GM12878 (cell line): ENCODE results near the gene C2. TPM values are rescaled to one million over a fixed set of nuclear protein-coding genes. Genes with fewer than 3 reads are reported as not detected.

ENCODE experiments used
- microRNA counts: library from miRNA; unstranded; fragments of <30 nt; microRNA quantifications from one replicate; lab custom pipeline; 2016
- microRNA-seq: library from miRNA; unstranded; fragments of <30 nt; microRNA quantifications from one replicate; pipeline ENCODE4, GENCODE V29; 2018
- polyA plus RNA-seq, 11 experiments: library from polyadenylated mRNA; depleted of rRNA in 4 of 11; unstranded in 6 of 11; stranded (reverse) in 5 of 11; fragments of >200 nt; fragmentation: Nextera tagmentation in 4 of 11; fragmentation: Illumina TruSeq in 1 of 11; extraction: Ambion mirVana in 4 of 11; extraction: Trizol in 1 of 11; gene quantifications; 1 replicate in 1 of 11; 2 replicates in 10 of 11; pipeline versions ENCODE4 v1.2.1 to v1.2.3, GENCODE V29; 2011 to 2016; ENCODE audit warnings: inconsistent platforms in 2 of 11, missing spikeins in 2 of 11, low read depth in 1 of 11
- small RNA-seq: library from RNA; depleted of rRNA; stranded (forward); fragments of <200 nt; gene quantifications from one replicate; pipeline ENCODE3, GENCODE V24; 2014
- total RNA-seq, 4 experiments: library from RNA; depleted of rRNA in 3 of 4; stranded (reverse); fragments of >200 nt in 3 of 4; fragmentation: Illumina TruSeq in 1 of 4; extraction: Trizol in 1 of 4; gene quantifications; 2 replicates each; pipeline versions ENCODE4 v1.2.1 to v1.2.3, GENCODE V29; 2013 to 2021

C2 gene
- total and polyA plus RNA-seq, 10 of the 15 experiments (the other 5 are each of a cell fraction or from before 2014, with no cell fraction given): 0.06 to 0.97 (median 0.21) TPM; not detected in 5

MicroRNAs encoded within 50 kb of the gene (microRNA counts, 767-probe panel; counts per million panel counts)
- 784 counts per million, percentile 18 among the panel's probes with 10 or more counts for microRNA hsa-miR-1236 (lab: Ali Mortazavi, UCI)

Small RNA genes lying within 50 kb of the gene (microRNA-seq; reads per million reads assigned to microRNA genes)
- gene MIR1236: not detected

Small RNA genes lying within 50 kb of the gene (small RNA-seq; reads per million reads assigned to genes)
- not detected for gene AL645922.1

Other genes starting within 250 kb of the C2 start
Only the 7 nearest of the 34 such genes appear.
- gene SLC44A4, start 48.7 kb upstream of the C2 start, total RNA-seq (2014; rRNA removed): 0.06 TPM in 1 of 2 replicates, not detected in the other
- 0.09 TPM in 1 of 2 replicates, not detected in the other for gene SLC44A4, start 48.7 kb upstream of the C2 start, total RNA-seq (2014; rRNA removed; fragmentation: Illumina TruSeq; extraction: Trizol)
- 0.18 and 0.56 TPM in 2 replicates for gene SLC44A4, start 48.7 kb upstream of the C2 start, total RNA-seq (2021)
- 0.04 TPM in 1 of 2 replicates, not detected in the other for gene SLC44A4, start 48.7 kb upstream of the C2 start, polyA plus RNA-seq (2011; rRNA removed)
- gene SLC44A4, start 48.7 kb upstream of the C2 start, polyA plus RNA-seq (2014; fragmentation: Illumina TruSeq; extraction: Trizol): 0.15 TPM in 1 of 2 replicates, not detected in the other
- gene SLC44A4, start 48.7 kb upstream of the C2 start, polyA plus RNA-seq (2014; fragmentation: Nextera tagmentation; extraction: Ambion mirVana): under 1 TPM in 1 of 2 experiments, not detected in 1; 0.05 TPM
- 0.19 and 0.24 TPM in 2 replicates for gene SLC44A4, start 48.7 kb upstream of the C2 start, polyA plus RNA-seq (2014; rRNA removed)
- under 1 TPM in 1 of 2 experiments, not detected in 1; 0.16 TPM for gene SLC44A4, start 48.7 kb upstream of the C2 start, polyA plus RNA-seq (2016; fragmentation: Nextera tagmentation; extraction: Ambion mirVana)
- 42.6 and 46.3 TPM in 2 replicates for gene EHMT2, start 30.0 kb upstream of the C2 start, total RNA-seq (2014; rRNA removed)
- gene EHMT2, start 30.0 kb upstream of the C2 start, total RNA-seq (2014; rRNA removed; fragmentation: Illumina TruSeq; extraction: Trizol): 18.3 and 20.9 TPM in 2 replicates
- gene EHMT2, start 30.0 kb upstream of the C2 start, total RNA-seq (2021): 50.3 and 53.2 TPM in 2 replicates
- 17.9 and 31.5 TPM in 2 replicates for gene EHMT2, start 30.0 kb upstream of the C2 start, polyA plus RNA-seq (2011; rRNA removed)
- gene EHMT2, start 30.0 kb upstream of the C2 start, polyA plus RNA-seq (2014; fragmentation: Illumina TruSeq; extraction: Trizol): 13.4 and 32.5 TPM in 2 replicates
- gene EHMT2, start 30.0 kb upstream of the C2 start, polyA plus RNA-seq (2014; fragmentation: Nextera tagmentation; extraction: Ambion mirVana): 1 to 10 TPM; 1.7 to 5.2 TPM
- gene EHMT2, start 30.0 kb upstream of the C2 start, polyA plus RNA-seq (2014; rRNA removed): 40.1 and 41.0 TPM in 2 replicates
- gene EHMT2, start 30.0 kb upstream of the C2 start, polyA plus RNA-seq (2016; fragmentation: Nextera tagmentation; extraction: Ambion mirVana): 10 to 100 TPM; 40.6 to 46.8 TPM
- gene ZBTB12, start 25.6 kb upstream of the C2 start, total RNA-seq (2014; rRNA removed): 1.3 and 1.5 TPM in 2 replicates
- gene ZBTB12, start 25.6 kb upstream of the C2 start, total RNA-seq (2014; rRNA removed; fragmentation: Illumina TruSeq; extraction: Trizol): 0.46 and 0.81 TPM in 2 replicates
- gene ZBTB12, start 25.6 kb upstream of the C2 start, total RNA-seq (2021): 3.5 and 4.5 TPM in 2 replicates
- gene ZBTB12, start 25.6 kb upstream of the C2 start, polyA plus RNA-seq (2011; rRNA removed): 0.76 and 2.1 TPM in 2 replicates
- gene ZBTB12, start 25.6 kb upstream of the C2 start, polyA plus RNA-seq (2014; fragmentation: Illumina TruSeq; extraction: Trizol): 0.24 and 1.4 TPM in 2 replicates
- not detected for gene ZBTB12, start 25.6 kb upstream of the C2 start, polyA plus RNA-seq (2014; fragmentation: Nextera tagmentation; extraction: Ambion mirVana)
- gene ZBTB12, start 25.6 kb upstream of the C2 start, polyA plus RNA-seq (2014; rRNA removed): 2.2 and 3.5 TPM in 2 replicates
- gene ZBTB12, start 25.6 kb upstream of the C2 start, polyA plus RNA-seq (2016; fragmentation: Nextera tagmentation; extraction: Ambion mirVana): not detected
- not detected in 2 replicates for gene CFB, start 18.4 kb downstream of the C2 start, total RNA-seq (2014; rRNA removed)
- not detected in 2 replicates for gene CFB, start 18.4 kb downstream of the C2 start, total RNA-seq (2014; rRNA removed; fragmentation: Illumina TruSeq; extraction: Trizol)
- gene CFB, start 18.4 kb downstream of the C2 start, total RNA-seq (2021): 0.44 and 0.72 TPM in 2 replicates
- not detected in 2 replicates for gene CFB, start 18.4 kb downstream of the C2 start, polyA plus RNA-seq (2011; rRNA removed)
- not detected in 2 replicates for gene CFB, start 18.4 kb downstream of the C2 start, polyA plus RNA-seq (2014; fragmentation: Illumina TruSeq; extraction: Trizol)
- gene CFB, start 18.4 kb downstream of the C2 start, polyA plus RNA-seq (2014; fragmentation: Nextera tagmentation; extraction: Ambion mirVana): under 1 TPM in 1 of 2 experiments, not detected in 1; 0.09 TPM
- gene CFB, start 18.4 kb downstream of the C2 start, polyA plus RNA-seq (2014; rRNA removed): not detected in 2 replicates
- gene CFB, start 18.4 kb downstream of the C2 start, polyA plus RNA-seq (2016; fragmentation: Nextera tagmentation; extraction: Ambion mirVana): 1 to 10 TPM in 1 of 2 experiments, not detected in 1; 1.7 TPM
- 49.0 and 51.9 TPM in 2 replicates for gene NELFE, start 31.3 kb downstream of the C2 start, total RNA-seq (2014; rRNA removed)
- 64.9 and 68.5 TPM in 2 replicates for gene NELFE, start 31.3 kb downstream of the C2 start, total RNA-seq (2014; rRNA removed; fragmentation: Illumina TruSeq; extraction: Trizol)
- 47.6 and 51.1 TPM in 2 replicates for gene NELFE, start 31.3 kb downstream of the C2 start, total RNA-seq (2021)
- gene NELFE, start 31.3 kb downstream of the C2 start, polyA plus RNA-seq (2011; rRNA removed): 29.0 and 39.5 TPM in 2 replicates
- gene NELFE, start 31.3 kb downstream of the C2 start, polyA plus RNA-seq (2014; fragmentation: Illumina TruSeq; extraction: Trizol): 42.8 and 68.2 TPM in 2 replicates
- gene NELFE, start 31.3 kb downstream of the C2 start, polyA plus RNA-seq (2014; fragmentation: Nextera tagmentation; extraction: Ambion mirVana): 10 to 100 TPM in 1 of 2 experiments, 1 to 10 TPM in 1; 8.5 to 20.0 TPM
- 63.5 and 75.9 TPM in 2 replicates for gene NELFE, start 31.3 kb downstream of the C2 start, polyA plus RNA-seq (2014; rRNA removed)
- gene NELFE, start 31.3 kb downstream of the C2 start, polyA plus RNA-seq (2016; fragmentation: Nextera tagmentation; extraction: Ambion mirVana): 100 to 1,000 TPM in 1 of 2 experiments, 10 to 100 TPM in 1; 95.1 to 105 TPM
- 29.1 and 34.6 TPM in 2 replicates for gene SKIC2, start 31.5 kb downstream of the C2 start, total RNA-seq (2014; rRNA removed)
- 20.5 and 20.8 TPM in 2 replicates for gene SKIC2, start 31.5 kb downstream of the C2 start, total RNA-seq (2014; rRNA removed; fragmentation: Illumina TruSeq; extraction: Trizol)
- gene SKIC2, start 31.5 kb downstream of the C2 start, total RNA-seq (2021): 73.7 and 79.2 TPM in 2 replicates
- gene SKIC2, start 31.5 kb downstream of the C2 start, polyA plus RNA-seq (2011; rRNA removed): 13.6 and 20.8 TPM in 2 replicates
- 22.5 and 30.3 TPM in 2 replicates for gene SKIC2, start 31.5 kb downstream of the C2 start, polyA plus RNA-seq (2014; fragmentation: Illumina TruSeq; extraction: Trizol)
- gene SKIC2, start 31.5 kb downstream of the C2 start, polyA plus RNA-seq (2014; fragmentation: Nextera tagmentation; extraction: Ambion mirVana): 1 to 10 TPM; 3.3 to 9.3 TPM
- 41.2 and 41.4 TPM in 2 replicates for gene SKIC2, start 31.5 kb downstream of the C2 start, polyA plus RNA-seq (2014; rRNA removed)
- 10 to 100 TPM; 55.5 to 63.7 TPM for gene SKIC2, start 31.5 kb downstream of the C2 start, polyA plus RNA-seq (2016; fragmentation: Nextera tagmentation; extraction: Ambion mirVana)
- 17.4 and 17.6 TPM in 2 replicates for gene DXO, start 44.4 kb downstream of the C2 start, total RNA-seq (2014; rRNA removed)
- gene DXO, start 44.4 kb downstream of the C2 start, total RNA-seq (2014; rRNA removed; fragmentation: Illumina TruSeq; extraction: Trizol): 11.7 and 12.3 TPM in 2 replicates
- 18.5 and 20.2 TPM in 2 replicates for gene DXO, start 44.4 kb downstream of the C2 start, total RNA-seq (2021)
- gene DXO, start 44.4 kb downstream of the C2 start, polyA plus RNA-seq (2011; rRNA removed): 6.5 and 13.4 TPM in 2 replicates
- 14.7 and 14.9 TPM in 2 replicates for gene DXO, start 44.4 kb downstream of the C2 start, polyA plus RNA-seq (2014; fragmentation: Illumina TruSeq; extraction: Trizol)
- gene DXO, start 44.4 kb downstream of the C2 start, polyA plus RNA-seq (2014; fragmentation: Nextera tagmentation; extraction: Ambion mirVana): 1 to 10 TPM; 4.5 to 6.4 TPM
- gene DXO, start 44.4 kb downstream of the C2 start, polyA plus RNA-seq (2014; rRNA removed): 21.4 and 23.5 TPM in 2 replicates
- gene DXO, start 44.4 kb downstream of the C2 start, polyA plus RNA-seq (2016; fragmentation: Nextera tagmentation; extraction: Ambion mirVana): 10 to 100 TPM; 18.9 to 20.8 TPM